GM10266 (cell line): Measurements from ENCODE around the gene COMMD3.
"Not testable (repeated sequence)": the region's sequence is repeated elsewhere in the genome, so short reads cannot be mapped to it uniquely, and the experiment has no call there.

Experiments
- DNase-seq: peaks from one replicate; pipeline ENCODE4 v3.0.0; 2012; ENCODE audit errors: extremely low spot score
- CTCF ChIP-seq: IDR thresholded peaks from 2 replicates; pipeline ENCODE4 v1.5.1; 2012; ENCODE audit warnings: mild to moderate bottlenecking, low read depth; ENCODE audit not compliant: control insufficient read depth, insufficient read depth; ENCODE audit errors: missing control alignments

Gene COMMD3

GRCh38 chr10:22345301-22346095, 29.3 kb downstream of the COMMD3 start, which contains the start of gene SPAG6:
SPAG6 (plus strand) TSS chr10:22345496; CDS start chr10:22345612, 116 bp downstream.
- TF ChIP-seq CTCF = no peak
- no peak for DNase-seq

DNA sequence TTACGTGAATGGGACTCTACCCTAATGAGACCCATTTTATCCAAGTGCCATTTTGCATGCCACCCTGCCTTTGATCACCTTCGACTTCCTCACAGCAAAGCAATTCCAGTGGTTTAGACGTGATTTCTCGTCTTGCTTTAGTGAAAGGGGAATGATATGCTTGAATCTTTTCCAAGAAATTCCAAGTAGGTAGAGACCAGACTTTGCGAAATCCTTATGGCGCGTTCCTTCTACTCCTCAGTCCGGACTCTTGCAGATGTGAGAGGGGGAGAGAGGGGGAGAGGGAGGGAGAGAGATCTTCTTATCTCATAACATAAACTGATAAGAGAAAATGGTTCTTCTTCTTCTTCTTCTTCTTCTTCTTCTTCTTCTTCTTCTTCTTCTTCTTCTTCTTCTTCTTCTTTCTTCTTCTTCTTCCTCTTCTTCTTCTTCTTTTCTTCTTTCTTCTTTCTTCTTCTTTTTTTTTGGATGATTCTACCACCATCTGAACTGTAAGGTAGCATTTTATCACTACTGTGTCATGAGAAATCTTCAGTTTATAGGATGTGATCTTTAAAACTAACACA, 30.0 kb downstream of the COMMD3 start:
- TF ChIP-seq CTCF = no peak
- no peak for DNase-seq

GRCh38 chr10:22349755-22350154, 33.6 kb downstream of the COMMD3 start:
- TF ChIP-seq CTCF = no peak
- DNase-seq = no peak

DNA sequence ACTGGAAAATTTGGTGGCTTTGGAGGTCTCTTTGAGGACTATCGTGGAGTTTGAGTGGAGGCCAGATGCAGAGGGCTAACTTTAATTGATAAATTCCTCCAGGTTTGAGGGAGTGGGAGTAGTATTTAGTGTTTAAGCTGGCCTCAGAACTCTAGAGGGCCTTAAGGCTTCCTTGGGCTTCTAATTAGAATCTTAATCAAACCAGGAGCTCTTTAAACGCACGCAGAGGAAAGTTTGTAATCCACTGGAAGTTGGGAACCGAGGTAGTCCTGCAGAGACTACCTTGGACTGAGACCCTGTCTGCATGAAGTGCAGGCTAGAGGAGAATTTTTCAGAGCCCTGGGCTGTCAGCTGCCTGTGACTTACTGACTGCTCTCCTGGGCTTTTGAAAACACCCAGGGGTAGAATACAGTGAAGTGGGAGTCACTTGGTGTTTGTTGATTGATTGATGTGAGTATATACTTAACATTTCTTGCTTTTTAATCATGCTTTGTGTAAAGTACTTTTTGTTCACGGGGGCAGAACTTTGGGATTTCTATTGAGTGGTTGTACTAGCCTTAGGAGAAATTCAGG, 35.0 kb downstream of the COMMD3 start:
- no peak for TF ChIP-seq CTCF
- DNase-seq = no peak

DNA sequence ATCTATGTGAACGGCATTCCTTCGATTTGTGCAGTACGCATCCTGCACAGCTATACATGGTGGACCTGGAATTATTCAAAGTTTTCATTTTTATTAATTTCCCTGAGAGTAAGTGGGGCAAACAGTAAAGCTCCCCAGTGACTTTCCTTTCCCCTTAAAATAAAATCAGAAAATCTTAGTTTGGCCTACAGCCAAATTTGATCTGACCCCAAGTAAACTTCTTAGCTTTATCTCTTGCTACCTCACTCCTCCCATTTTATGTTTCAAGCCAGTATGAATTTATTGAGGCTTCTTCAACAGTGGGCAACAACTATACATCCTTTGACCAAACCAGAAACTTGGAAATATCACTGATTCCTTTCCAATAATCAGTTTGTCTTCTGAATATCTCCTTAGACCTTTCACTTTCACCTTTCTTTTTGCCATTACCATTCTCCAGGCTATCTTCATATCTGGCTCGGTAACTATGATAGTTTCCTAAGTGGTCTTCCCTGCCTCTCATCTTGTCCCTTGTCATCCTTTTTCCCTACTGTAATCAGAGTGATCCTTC, 40.2 kb downstream of the COMMD3 start:
- no peak for TF ChIP-seq CTCF
- DNase-seq = no peak

- DNase-seq = not testable (repeated sequence)
Measured at GRCh38 chr10:22357770-22358169, 41.6 kb downstream of the COMMD3 start.

DNA sequence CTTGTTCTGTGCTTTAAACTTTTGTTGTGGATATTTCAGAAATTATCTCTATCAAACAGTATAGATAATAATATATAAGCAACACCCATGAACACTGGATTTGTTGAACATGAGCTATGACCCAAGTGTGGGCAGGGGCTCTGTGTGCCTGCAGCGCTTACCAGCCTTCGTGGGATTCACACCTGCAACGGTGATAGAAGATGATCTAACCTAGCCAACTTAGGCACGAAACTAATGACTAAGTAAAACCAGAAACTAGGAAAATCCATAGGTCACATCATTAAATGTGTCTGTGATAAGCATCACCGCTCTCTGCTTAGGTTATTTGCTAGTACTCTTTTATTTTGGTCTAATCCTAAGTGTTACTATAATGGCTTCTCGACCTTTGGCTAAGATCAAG, 47.1 kb downstream of the COMMD3 start:
- no peak for TF ChIP-seq CTCF
- no peak for DNase-seq
